H1 (cell line): ENCODE data around the gene SHC1.

Experiments used
- BACH1 ChIP-seq: IDR thresholded peaks from 2 replicates; pipeline ENCODE4 v1.6.1; 2012; ENCODE audit warnings: low read length, improper control_type of control experiment
- HDAC6 ChIP-seq: IDR thresholded peaks from one replicate; pipeline ENCODE4 v1.7.1; 2012; ENCODE audit warnings: low read depth, mild to moderate bottlenecking, inconsistent platforms, low read length, moderate library complexity
- KDM1A ChIP-seq: fragments of 200-600, 300-600 bp; sonication (generic); IDR thresholded peaks from 2 replicates; pipeline ENCODE4 v1.7.1; 2016; ENCODE audit warnings: mild to moderate bottlenecking, low read length, borderline replicate concordance
- POLR2A ChIP-seq, 2 experiments: IDR thresholded peaks; 1 replicate in 1 of 2; 2 replicates in 1 of 2; pipeline ENCODE4 v1.6.1; 2011; ENCODE audit warnings: low read depth in 2 of 2, low read length in 2 of 2, mild to moderate bottlenecking in 2 of 2; ENCODE audit errors: control extremely low read depth in 1 of 2
- POLR2AphosphoS5 ChIP-seq: IDR thresholded peaks from 2 replicates; pipeline ENCODE4 v1.6.1; 2011; ENCODE audit warnings: low read depth, low read length
- ZNF274 ChIP-seq: IDR thresholded peaks from 2 replicates; pipeline ENCODE4 v1.7.0; 2012; ENCODE audit warnings: low read length, borderline replicate concordance; ENCODE audit errors: extremely low read depth
- TF ChIP-seq, protein P1 (sequence below), 3 experiments: IDR thresholded peaks; 1 replicate in 2 of 3; 2 replicates in 1 of 3; pipeline versions ENCODE4 v1.5.1 to v1.6.1; 2011; ENCODE audit warnings: low read length in 3 of 3, mild to moderate bottlenecking in 3 of 3, inconsistent platforms in 2 of 3, low read depth in 1 of 3, moderate library complexity in 1 of 3; ENCODE audit not compliant: insufficient read depth in 1 of 3; ENCODE audit errors: control extremely low read depth in 1 of 3
- TF ChIP-seq, protein P2 (sequence below): fragments of 300-600 bp; sonication (generic); IDR thresholded peaks from 2 replicates; pipeline ENCODE4 v1.7.1; 2012; ENCODE audit warnings: low read length, moderate library complexity, mild to moderate bottlenecking, inconsistent platforms; ENCODE audit not compliant: insufficient replicate concordance
- TF ChIP-seq, protein P3 (sequence below): IDR thresholded peaks from 2 replicates; pipeline ENCODE4 v1.6.1; 2012; ENCODE audit warnings: inconsistent platforms

DNA sequence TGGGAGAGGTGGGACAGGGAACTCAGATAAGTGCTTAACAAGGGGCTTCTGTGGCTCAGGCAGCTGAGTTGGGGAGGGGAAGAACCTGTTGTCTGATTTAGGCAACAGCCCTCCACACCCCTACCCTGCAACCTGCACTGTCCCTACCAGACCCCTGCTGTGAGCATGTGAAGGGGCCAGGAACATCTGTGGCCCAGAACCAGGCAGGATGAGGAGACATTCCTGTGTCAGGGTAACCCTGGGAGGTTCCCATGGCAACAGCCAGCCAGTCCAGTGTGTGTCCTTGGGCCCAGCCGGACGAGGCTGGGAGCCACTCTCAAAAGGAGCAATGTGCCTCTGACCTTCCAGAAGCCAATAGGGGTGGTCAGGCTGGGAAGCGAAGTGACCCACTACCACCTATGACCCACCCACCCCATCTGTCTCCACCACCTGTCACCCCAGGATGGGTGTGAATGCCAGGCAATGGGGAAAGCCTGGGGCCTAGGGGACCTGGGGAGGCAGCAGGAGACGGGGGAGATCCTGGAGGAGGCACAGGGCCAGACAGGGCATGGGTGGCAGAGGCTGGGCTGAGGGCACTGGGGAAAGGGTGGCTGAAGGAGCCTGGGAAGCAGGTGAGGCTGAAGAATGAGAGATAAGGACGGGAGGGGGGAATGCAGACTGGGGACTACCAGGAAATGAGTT is 29.1 kb downstream of the SHC1 start:
- TF ChIP-seq, protein P1, sequence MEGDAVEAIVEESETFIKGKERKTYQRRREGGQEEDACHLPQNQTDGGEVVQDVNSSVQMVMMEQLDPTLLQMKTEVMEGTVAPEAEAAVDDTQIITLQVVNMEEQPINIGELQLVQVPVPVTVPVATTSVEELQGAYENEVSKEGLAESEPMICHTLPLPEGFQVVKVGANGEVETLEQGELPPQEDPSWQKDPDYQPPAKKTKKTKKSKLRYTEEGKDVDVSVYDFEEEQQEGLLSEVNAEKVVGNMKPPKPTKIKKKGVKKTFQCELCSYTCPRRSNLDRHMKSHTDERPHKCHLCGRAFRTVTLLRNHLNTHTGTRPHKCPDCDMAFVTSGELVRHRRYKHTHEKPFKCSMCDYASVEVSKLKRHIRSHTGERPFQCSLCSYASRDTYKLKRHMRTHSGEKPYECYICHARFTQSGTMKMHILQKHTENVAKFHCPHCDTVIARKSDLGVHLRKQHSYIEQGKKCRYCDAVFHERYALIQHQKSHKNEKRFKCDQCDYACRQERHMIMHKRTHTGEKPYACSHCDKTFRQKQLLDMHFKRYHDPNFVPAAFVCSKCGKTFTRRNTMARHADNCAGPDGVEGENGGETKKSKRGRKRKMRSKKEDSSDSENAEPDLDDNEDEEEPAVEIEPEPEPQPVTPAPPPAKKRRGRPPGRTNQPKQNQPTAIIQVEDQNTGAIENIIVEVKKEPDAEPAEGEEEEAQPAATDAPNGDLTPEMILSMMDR (IDR thresholded peaks at IDR 0.05; ENCODE audit: control extremely low read depth in 1 of 3, insufficient read depth in 1 of 3, low read depth in 1 of 3, low read length in 3 of 3) = no peak
- TF ChIP-seq, protein P2, sequence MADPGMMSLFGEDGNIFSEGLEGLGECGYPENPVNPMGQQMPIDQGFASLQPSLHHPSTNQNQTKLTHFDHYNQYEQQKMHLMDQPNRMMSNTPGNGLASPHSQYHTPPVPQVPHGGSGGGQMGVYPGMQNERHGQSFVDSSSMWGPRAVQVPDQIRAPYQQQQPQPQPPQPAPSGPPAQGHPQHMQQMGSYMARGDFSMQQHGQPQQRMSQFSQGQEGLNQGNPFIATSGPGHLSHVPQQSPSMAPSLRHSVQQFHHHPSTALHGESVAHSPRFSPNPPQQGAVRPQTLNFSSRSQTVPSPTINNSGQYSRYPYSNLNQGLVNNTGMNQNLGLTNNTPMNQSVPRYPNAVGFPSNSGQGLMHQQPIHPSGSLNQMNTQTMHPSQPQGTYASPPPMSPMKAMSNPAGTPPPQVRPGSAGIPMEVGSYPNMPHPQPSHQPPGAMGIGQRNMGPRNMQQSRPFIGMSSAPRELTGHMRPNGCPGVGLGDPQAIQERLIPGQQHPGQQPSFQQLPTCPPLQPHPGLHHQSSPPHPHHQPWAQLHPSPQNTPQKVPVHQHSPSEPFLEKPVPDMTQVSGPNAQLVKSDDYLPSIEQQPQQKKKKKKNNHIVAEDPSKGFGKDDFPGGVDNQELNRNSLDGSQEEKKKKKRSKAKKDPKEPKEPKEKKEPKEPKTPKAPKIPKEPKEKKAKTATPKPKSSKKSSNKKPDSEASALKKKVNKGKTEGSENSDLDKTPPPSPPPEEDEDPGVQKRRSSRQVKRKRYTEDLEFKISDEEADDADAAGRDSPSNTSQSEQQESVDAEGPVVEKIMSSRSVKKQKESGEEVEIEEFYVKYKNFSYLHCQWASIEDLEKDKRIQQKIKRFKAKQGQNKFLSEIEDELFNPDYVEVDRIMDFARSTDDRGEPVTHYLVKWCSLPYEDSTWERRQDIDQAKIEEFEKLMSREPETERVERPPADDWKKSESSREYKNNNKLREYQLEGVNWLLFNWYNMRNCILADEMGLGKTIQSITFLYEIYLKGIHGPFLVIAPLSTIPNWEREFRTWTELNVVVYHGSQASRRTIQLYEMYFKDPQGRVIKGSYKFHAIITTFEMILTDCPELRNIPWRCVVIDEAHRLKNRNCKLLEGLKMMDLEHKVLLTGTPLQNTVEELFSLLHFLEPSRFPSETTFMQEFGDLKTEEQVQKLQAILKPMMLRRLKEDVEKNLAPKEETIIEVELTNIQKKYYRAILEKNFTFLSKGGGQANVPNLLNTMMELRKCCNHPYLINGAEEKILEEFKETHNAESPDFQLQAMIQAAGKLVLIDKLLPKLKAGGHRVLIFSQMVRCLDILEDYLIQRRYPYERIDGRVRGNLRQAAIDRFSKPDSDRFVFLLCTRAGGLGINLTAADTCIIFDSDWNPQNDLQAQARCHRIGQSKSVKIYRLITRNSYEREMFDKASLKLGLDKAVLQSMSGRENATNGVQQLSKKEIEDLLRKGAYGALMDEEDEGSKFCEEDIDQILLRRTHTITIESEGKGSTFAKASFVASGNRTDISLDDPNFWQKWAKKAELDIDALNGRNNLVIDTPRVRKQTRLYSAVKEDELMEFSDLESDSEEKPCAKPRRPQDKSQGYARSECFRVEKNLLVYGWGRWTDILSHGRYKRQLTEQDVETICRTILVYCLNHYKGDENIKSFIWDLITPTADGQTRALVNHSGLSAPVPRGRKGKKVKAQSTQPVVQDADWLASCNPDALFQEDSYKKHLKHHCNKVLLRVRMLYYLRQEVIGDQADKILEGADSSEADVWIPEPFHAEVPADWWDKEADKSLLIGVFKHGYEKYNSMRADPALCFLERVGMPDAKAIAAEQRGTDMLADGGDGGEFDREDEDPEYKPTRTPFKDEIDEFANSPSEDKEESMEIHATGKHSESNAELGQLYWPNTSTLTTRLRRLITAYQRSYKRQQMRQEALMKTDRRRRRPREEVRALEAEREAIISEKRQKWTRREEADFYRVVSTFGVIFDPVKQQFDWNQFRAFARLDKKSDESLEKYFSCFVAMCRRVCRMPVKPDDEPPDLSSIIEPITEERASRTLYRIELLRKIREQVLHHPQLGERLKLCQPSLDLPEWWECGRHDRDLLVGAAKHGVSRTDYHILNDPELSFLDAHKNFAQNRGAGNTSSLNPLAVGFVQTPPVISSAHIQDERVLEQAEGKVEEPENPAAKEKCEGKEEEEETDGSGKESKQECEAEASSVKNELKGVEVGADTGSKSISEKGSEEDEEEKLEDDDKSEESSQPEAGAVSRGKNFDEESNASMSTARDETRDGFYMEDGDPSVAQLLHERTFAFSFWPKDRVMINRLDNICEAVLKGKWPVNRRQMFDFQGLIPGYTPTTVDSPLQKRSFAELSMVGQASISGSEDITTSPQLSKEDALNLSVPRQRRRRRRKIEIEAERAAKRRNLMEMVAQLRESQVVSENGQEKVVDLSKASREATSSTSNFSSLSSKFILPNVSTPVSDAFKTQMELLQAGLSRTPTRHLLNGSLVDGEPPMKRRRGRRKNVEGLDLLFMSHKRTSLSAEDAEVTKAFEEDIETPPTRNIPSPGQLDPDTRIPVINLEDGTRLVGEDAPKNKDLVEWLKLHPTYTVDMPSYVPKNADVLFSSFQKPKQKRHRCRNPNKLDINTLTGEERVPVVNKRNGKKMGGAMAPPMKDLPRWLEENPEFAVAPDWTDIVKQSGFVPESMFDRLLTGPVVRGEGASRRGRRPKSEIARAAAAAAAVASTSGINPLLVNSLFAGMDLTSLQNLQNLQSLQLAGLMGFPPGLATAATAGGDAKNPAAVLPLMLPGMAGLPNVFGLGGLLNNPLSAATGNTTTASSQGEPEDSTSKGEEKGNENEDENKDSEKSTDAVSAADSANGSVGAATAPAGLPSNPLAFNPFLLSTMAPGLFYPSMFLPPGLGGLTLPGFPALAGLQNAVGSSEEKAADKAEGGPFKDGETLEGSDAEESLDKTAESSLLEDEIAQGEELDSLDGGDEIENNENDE = no peak
- TF ChIP-seq POLR2A (IDR thresholded peaks at IDR 0.05; ENCODE audit: control extremely low read depth in 1 of 2, low read depth in 2 of 2, low read length in 2 of 2) (no peak), ZNF274 (no peak), POLR2AphosphoS5 (no peak), BACH1 (no peak), HDAC6 (no peak), KDM1A (no peak)
- TF ChIP-seq, protein P3, sequence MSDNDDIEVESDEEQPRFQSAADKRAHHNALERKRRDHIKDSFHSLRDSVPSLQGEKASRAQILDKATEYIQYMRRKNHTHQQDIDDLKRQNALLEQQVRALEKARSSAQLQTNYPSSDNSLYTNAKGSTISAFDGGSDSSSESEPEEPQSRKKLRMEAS = no peak
